Neural progenitor cell (in vitro differentiated cells): ENCODE measurements around the gene ZNF366.

ENCODE experiments used
- CTCF ChIP-seq: fragments of 200-600 bp; sonication (generic); IDR thresholded peaks from 2 replicates; pipeline ENCODE4 v1.5.1; 2017; ENCODE audit warnings: antibody characterized with exemption, mild to moderate bottlenecking
- EZH2 ChIP-seq: fragments of 200-600 bp; sonication (generic); IDR thresholded peaks from 2 replicates; pipeline ENCODE4 v1.6.1; 2017; ENCODE audit warnings: antibody characterized with exemption, mild to moderate bottlenecking, moderate library complexity
- EZH2phosphoT487 ChIP-seq: fragments of 200-600 bp; sonication (generic); IDR thresholded peaks from 2 replicates; pipeline ENCODE4 v1.6.1; 2017; ENCODE audit warnings: antibody characterized with exemption

- TF ChIP-seq CTCF, result peak; percentile 64
- no peak for TF ChIP-seq EZH2
- TF ChIP-seq EZH2phosphoT487, result peak; percentile 42
These were observed 49.3 kb upstream of the ZNF366 start for GRCh38 chr5:72556351-72557166.
